GM23338 (cell line): Measurements from ENCODE around the gene PROZ.

ENCODE experiments used
- CREB1 ChIP-seq: fragments of 250-450 bp; sonication (Bioruptor Pico); IDR thresholded peaks from 2 replicates; pipeline ENCODE4 v1.5.0; 2020; ENCODE audit warnings: low read depth, mild to moderate bottlenecking, moderate library complexity
- CTCF ChIP-seq, 2 experiments: fragments of 200-600 bp in 1 of 2; sonication (generic) in 1 of 2; conservative IDR thresholded peaks; 2 replicates each; pipeline versions ENCODE4 v1.5.1 to v1.6.1; 2016 to 2017; ENCODE audit warnings: antibody characterized with exemption in 2 of 2, low read depth in 2 of 2, mild to moderate bottlenecking in 2 of 2, moderate library complexity in 1 of 2
- EZH2 ChIP-seq: fragments of 200-600 bp; sonication (generic); IDR thresholded peaks from one replicate; pipeline ENCODE4 v1.8.0; 2017; ENCODE audit warnings: antibody characterized with exemption, mild to moderate bottlenecking, low read depth; ENCODE audit not compliant: unreplicated experiment
- EZH2phosphoT487 ChIP-seq: fragments of 200-600 bp; sonication (generic); IDR thresholded peaks from one replicate; pipeline ENCODE4 v1.8.1; 2018; ENCODE audit warnings: antibody characterized with exemption; ENCODE audit not compliant: unreplicated experiment
- JUNB ChIP-seq: IDR thresholded peaks from one replicate; pipeline ENCODE4 v1.6.1; 2016; ENCODE audit warnings: antibody characterized with exemption; ENCODE audit not compliant: unreplicated experiment
- POLR2AphosphoS5 ChIP-seq: IDR thresholded peaks from 2 replicates; pipeline ENCODE4 v1.6.1; 2016; ENCODE audit warnings: antibody characterized with exemption, low read depth
- REST ChIP-seq: IDR thresholded peaks from one replicate; pipeline ENCODE4 v1.6.1; 2018; ENCODE audit warnings: antibody characterized with exemption; ENCODE audit not compliant: unreplicated experiment
- ZNF114 ChIP-seq: fragments of 250-450 bp; sonication (Bioruptor Pico); IDR thresholded peaks from 2 replicates; pipeline ENCODE4 v1.5.0; 2020; ENCODE audit warnings: mild to moderate bottlenecking, moderate library complexity
- ZNF331 ChIP-seq: fragments of 250-450 bp; sonication (Bioruptor Pico); IDR thresholded peaks from 2 replicates; pipeline ENCODE4 v1.5.0; 2020; ENCODE audit warnings: low read depth, mild to moderate bottlenecking, moderate library complexity

DNA sequence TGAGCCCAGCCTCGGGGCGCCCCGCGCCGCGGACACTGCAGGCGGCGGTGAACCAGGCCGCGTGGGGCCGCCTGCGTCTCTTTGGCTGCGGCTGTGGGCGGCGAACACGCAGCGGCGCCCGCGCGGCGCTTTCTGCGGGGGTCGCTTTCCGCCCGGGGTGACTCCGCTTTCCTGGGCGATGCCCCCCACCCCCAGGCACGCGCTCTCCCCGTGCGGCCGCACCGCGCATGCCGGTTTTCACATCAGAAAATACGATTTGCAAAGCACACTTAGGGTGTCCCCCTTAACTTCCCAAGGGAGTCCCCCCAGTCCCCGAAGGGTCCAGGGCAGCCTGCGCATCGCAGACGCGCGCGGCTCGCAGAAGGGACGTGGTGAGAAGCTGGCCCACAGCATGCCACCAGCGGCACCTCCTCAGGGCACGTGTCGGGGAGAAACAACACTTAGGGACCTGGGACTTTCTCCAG is 47.6 kb upstream of the PROZ start:
- TF ChIP-seq CTCF (conservative IDR thresholded peaks at IDR 0.05; ENCODE audit: low read depth in 2 of 2) (no peak), EZH2phosphoT487 (no peak), EZH2 (no peak), ZNF114 (CRISPR knock-in tag) (no peak), REST (no peak), POLR2AphosphoS5 (no peak), JUNB (no peak), CREB1 (CRISPR knock-in tag) (no peak), ZNF331 (no peak)
